ENCODE results near the gene RPLP1. TPM values are rescaled to one million over a fixed set of nuclear protein-coding genes. Genes with fewer than 3 reads are reported as not detected.
A peak's percentile ranks its signal among the peaks of the same experiment; 100 is the strongest.

The RPLP1 gene
- total RNA-seq, 4 donors from 2014 or later: 849 to 1,174 (median 925) TPM

DNA sequence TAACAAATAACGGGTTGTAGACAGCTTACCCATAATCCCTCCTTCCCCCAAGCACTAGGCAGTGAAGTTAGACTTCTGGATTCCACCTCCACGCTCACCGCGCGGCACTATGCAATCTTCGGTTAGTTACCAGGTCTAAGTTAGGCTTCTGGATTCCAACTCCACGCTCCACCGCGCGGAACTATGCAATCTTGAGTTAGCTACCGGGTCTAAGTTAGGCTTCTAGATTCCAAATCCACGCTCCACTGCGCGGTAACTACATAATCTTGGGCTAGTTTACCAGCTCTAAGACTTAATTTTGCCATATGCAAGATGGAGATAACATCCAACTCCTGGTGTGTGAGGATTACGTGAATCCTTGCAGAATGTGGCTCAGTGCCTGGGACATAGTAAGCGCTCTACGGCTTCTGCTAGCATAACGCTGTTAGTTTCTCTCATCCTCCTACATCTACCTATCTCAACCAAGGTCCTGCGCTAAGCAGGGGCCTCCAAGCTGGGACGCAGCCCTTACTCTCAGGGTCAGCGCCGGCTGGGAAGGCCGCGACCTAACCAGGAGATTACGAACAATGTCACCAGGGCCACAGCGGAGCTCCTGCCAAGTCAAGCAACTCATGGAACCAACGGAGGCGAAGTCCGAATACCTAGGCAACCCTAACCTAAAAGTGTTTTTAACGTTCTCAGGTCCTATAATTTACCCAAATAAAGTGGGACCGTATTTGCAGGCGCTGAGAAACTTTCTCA lies 497 bp upstream of the RPLP1 start:
- ATAC-seq: peak; percentile 33 to 43
- no peak for DNase-seq

DNA sequence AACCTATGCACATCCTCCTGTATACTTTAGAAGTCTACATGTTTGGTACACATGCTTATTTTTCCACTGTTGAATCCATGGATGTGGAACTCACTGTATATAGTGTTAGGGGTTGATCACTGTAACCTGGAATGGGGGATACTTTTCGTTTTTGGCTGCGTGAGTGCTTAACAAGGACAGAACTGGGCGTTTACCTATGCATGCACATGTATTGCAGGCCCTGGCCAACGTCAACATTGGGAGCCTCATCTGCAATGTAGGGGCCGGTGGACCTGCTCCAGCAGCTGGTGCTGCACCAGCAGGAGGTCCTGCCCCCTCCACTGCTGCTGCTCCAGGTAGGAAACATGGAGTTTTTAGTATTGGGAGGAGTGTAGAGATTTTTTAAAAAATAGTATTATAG lies 2.3 kb downstream of the RPLP1 start:
- H3K27ac ChIP-seq: peak overlapping the region; percentile 96 to 99 (median 97)
- in situ Hi-C loops (cut with MboI; ENCODE audit: low sequenced_read_pairs in 4 of 4) (no loop called here), intact Hi-C loops (cut with DNase I; ENCODE audit: low total_unique reads) (loop anchor here (5.0 to 10.0 kb wide), 4 partner anchors 337 to 1180 kb away; partner anchors contain the start of gene FEM1B)
- peaks cover 43 to 45% of the 10 kb centered on the region in 2 donors for H3K4me1 ChIP-seq
- peaks cover 0 to 36% of the 10 kb centered on the region in 2 donors for H3K36me3 ChIP-seq
- H3K27me3 ChIP-seq: no peaks in the 10 kb centered on the region
- H3K9me3 ChIP-seq: no peaks in the 10 kb centered on the region
- ATAC-seq: no peak
- no peak for TF ChIP-seq POLR2A (IDR thresholded peaks at IDR 0.05)
- TF ChIP-seq, protein P1, sequence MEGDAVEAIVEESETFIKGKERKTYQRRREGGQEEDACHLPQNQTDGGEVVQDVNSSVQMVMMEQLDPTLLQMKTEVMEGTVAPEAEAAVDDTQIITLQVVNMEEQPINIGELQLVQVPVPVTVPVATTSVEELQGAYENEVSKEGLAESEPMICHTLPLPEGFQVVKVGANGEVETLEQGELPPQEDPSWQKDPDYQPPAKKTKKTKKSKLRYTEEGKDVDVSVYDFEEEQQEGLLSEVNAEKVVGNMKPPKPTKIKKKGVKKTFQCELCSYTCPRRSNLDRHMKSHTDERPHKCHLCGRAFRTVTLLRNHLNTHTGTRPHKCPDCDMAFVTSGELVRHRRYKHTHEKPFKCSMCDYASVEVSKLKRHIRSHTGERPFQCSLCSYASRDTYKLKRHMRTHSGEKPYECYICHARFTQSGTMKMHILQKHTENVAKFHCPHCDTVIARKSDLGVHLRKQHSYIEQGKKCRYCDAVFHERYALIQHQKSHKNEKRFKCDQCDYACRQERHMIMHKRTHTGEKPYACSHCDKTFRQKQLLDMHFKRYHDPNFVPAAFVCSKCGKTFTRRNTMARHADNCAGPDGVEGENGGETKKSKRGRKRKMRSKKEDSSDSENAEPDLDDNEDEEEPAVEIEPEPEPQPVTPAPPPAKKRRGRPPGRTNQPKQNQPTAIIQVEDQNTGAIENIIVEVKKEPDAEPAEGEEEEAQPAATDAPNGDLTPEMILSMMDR (IDR thresholded peaks at IDR 0.05 in 4 of 5, conservative IDR thresholded peaks at IDR 0.05 in 1 of 5): no peak
- peak overlapping the region; percentile 73 to 97 (median 88) for H3K4me3 ChIP-seq
- DNase-seq: no peak

More for the DNA sequence above, 497 bp upstream of the RPLP1 start:
- Histone ChIP-seq H3K36me3 (peaks cover 0 to 34% of the 10 kb centered on the region in 2 donors), H3K4me1 (peaks cover 35 to 37% of the 10 kb centered on the region in 2 donors), H3K27me3 (no peaks in the 10 kb centered on the region), H3K27ac (peak overlapping the region; percentile 96 to 99 (median 97)), H3K4me3 (peak overlapping the region; percentile 73 to 97 (median 88)), H3K9me3 (no peaks in the 10 kb centered on the region)
- intact Hi-C loops (cut with DNase I; ENCODE audit: low total_unique reads) (loop anchor here (1.0 to 10.0 kb wide), 5 partner anchors 10 to 1177 kb away; partner anchors contain the start of genes FEM1B and GLCE), in situ Hi-C loops (cut with MboI; ENCODE audit: low sequenced_read_pairs in 4 of 4) (no loop called here)
- TF ChIP-seq, protein P1 (IDR thresholded peaks at IDR 0.05 in 4 of 5, conservative IDR thresholded peaks at IDR 0.05 in 1 of 5): no peak
- no peak for TF ChIP-seq POLR2A (IDR thresholded peaks at IDR 0.05)

DNA sequence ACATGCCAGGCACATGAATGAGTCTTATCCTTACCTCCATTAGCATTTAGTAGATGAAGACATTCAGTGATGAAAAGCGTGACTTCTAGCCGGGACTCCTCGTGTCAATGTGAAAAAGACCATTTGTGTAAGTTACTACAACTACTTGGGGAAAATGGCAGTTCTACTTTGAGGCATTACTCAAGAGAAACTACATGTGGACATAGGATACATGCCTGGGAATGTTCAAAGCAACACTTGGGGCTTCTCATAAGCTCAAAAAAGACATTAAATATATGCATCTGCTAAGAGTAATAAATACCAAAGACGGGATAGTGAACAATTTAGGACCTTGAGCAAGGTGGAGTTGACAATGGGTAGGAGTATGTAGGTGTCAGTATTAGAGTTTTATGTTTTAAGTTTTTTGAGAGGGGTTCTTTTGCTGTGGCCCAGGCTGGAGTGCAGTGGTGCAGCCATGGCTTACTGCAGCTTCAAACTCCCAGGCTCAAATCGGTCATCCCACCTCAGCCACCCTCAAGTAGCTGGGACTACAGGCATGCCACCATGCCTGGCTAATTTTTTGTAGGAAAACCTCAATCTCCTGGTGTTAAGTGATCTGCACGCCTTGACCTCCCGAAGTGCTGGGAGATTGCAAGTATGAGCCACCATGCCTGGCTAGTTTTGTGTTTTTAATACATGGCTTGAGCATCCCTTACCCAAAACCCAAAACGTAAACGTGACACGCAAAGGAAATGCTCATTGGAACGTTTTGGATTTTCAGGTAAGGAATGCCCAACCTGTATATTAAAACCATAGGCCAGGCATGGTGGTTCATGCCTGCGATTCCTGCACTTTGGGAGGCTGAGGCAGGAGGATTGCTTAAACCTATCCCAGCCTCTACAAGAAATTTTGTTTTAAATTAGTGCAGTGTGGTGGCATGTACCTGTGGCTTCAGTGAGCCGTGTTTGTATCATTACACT lies 3.9 kb downstream of the RPLP1 start:
- Histone ChIP-seq H3K9me3 (no peaks in the 10 kb centered on the region), H3K27me3 (no peaks in the 10 kb centered on the region), H3K4me3 (no peak overlapping the region), H3K27ac (peak overlapping the region; percentile 96 to 99 (median 97)), H3K4me1 (peaks cover 44 to 45% of the 10 kb centered on the region in 2 donors), H3K36me3 (peaks cover 0 to 36% of the 10 kb centered on the region in 2 donors)
- TF ChIP-seq POLR2A (IDR thresholded peaks at IDR 0.05): no peak
- TF ChIP-seq, protein P1 (IDR thresholded peaks at IDR 0.05 in 4 of 5, conservative IDR thresholded peaks at IDR 0.05 in 1 of 5): no peak
- no peak for ATAC-seq
- no peak for DNase-seq
- intact Hi-C loops (cut with DNase I; ENCODE audit: low total_unique reads) (loop anchor here (5.0 to 10.0 kb wide), 2 partner anchors 741 to 1182 kb away; partner anchors contain the start of gene FEM1B), in situ Hi-C loops (cut with MboI; ENCODE audit: low sequenced_read_pairs in 4 of 4) (no loop called here)
